Chondrocyte (in vitro differentiated cells): Measurements from ENCODE around the gene DPYSL5. TPM values are rescaled to one million over a fixed set of nuclear protein-coding genes. Genes with fewer than 3 reads are reported as not detected.

ENCODE experiments used
- DNase-seq: peaks from one replicate; pipeline ENCODE4 v3.0.0; 2021; ENCODE audit warnings: mixed read lengths, low spot score
- H3K27ac Mint-ChIP-seq: one replicate; pipeline ENCODE4 v1.8.0; 2021; ENCODE audit warnings: mild to moderate bottlenecking, moderate library complexity, mixed read lengths; ENCODE audit not compliant: unreplicated experiment
- H3K27me3 Mint-ChIP-seq: 2 replicates; pipeline ENCODE4 v1.8.0; 2021; ENCODE audit warnings: low read depth, mixed read lengths
- H3K36me3 Mint-ChIP-seq: 2 replicates; pipeline ENCODE4 v1.8.0; 2021; ENCODE audit warnings: low read depth, mixed read lengths
- H3K4me1 Mint-ChIP-seq: 2 replicates; pipeline ENCODE4 v1.8.0; 2021; ENCODE audit warnings: low read depth, mild to moderate bottlenecking, mixed read lengths
- H3K4me3 Mint-ChIP-seq: one replicate; pipeline ENCODE4 v1.8.0; 2021; ENCODE audit warnings: mild to moderate bottlenecking, moderate library complexity, mixed read lengths; ENCODE audit not compliant: unreplicated experiment
- H3K9me3 Mint-ChIP-seq: 2 replicates; pipeline ENCODE4 v1.8.0; 2021; ENCODE audit warnings: low read depth, mixed read lengths
- total RNA-seq: library from RNA; stranded (reverse); gene quantifications from 3 replicates; pipeline ENCODE4 v1.2.1, GENCODE V29; 2021
- TF ChIP-seq, protein P1 (sequence below): fragments of 200-600 bp; sonication (generic); IDR thresholded peaks from 2 replicates; pipeline ENCODE4 v1.5.0; 2021; ENCODE audit warnings: antibody characterized with exemption, mild to moderate bottlenecking, moderate library complexity

DPYSL5 gene
- total RNA-seq, 1 donor from 2014 or later: 0.25 TPM

DNA sequence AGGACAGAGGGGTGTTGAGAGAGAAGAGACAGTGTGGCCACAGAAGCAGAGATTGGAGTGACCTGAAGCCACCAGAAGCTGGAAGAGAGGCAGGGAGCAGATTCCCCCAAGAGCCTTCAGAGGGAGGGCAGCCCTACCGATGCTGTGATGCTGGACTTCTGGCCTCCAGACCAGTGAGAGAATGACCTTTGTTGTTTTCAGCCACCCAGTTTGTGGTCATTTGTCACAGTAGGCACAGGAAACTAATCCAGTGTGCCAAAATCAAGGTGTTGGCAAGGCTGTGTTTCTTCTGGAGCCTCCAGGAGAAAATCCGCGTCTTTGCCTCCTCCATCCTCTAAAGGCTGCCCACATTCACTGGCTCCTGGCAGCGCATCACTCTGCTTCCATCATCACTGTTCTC, 137.9 kb downstream of the DPYSL5 start:
- Mint-ChIP-seq H3K27me3 (no peaks in the 10 kb centered on the region), H3K36me3 (peaks cover 3% of the 10 kb centered on the region), H3K4me1 (peaks cover 22% of the 10 kb centered on the region), H3K27ac (no peak overlapping the region), H3K9me3 (no peaks in the 10 kb centered on the region), H3K4me3 (no peak overlapping the region)
- TF ChIP-seq, protein P1, sequence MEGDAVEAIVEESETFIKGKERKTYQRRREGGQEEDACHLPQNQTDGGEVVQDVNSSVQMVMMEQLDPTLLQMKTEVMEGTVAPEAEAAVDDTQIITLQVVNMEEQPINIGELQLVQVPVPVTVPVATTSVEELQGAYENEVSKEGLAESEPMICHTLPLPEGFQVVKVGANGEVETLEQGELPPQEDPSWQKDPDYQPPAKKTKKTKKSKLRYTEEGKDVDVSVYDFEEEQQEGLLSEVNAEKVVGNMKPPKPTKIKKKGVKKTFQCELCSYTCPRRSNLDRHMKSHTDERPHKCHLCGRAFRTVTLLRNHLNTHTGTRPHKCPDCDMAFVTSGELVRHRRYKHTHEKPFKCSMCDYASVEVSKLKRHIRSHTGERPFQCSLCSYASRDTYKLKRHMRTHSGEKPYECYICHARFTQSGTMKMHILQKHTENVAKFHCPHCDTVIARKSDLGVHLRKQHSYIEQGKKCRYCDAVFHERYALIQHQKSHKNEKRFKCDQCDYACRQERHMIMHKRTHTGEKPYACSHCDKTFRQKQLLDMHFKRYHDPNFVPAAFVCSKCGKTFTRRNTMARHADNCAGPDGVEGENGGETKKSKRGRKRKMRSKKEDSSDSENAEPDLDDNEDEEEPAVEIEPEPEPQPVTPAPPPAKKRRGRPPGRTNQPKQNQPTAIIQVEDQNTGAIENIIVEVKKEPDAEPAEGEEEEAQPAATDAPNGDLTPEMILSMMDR: no peak
- DNase-seq: no peak

DNA sequence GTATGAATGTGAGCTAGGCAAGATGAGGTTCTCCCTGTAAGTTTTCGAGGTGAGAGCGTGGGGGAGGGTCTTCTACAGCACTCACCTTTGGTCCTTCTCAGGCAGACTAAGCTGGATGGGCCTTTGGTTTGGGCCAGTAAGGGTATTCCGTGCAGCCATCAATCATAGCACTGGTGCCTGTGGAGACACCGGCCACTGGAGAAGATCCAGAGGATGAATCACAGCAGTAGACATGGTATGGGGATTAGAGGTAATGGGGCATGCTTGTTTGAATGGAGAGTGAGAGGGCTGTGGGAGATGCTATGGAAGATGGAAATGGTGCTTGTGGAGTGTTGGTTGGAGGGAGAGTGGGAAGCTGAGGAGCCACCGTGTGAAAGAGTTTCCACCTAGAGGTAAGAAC, 138.6 kb downstream of the DPYSL5 start:
- H3K36me3 Mint-ChIP-seq: peaks cover 3% of the 10 kb centered on the region
- TF ChIP-seq, protein P1: no peak
- no peak overlapping the region for H3K4me3 Mint-ChIP-seq
- H3K27me3 Mint-ChIP-seq: no peaks in the 10 kb centered on the region
- peaks cover 24% of the 10 kb centered on the region for H3K4me1 Mint-ChIP-seq
- H3K9me3 Mint-ChIP-seq: no peaks in the 10 kb centered on the region
- DNase-seq: no peak
- H3K27ac Mint-ChIP-seq: no peak overlapping the region

DNA sequence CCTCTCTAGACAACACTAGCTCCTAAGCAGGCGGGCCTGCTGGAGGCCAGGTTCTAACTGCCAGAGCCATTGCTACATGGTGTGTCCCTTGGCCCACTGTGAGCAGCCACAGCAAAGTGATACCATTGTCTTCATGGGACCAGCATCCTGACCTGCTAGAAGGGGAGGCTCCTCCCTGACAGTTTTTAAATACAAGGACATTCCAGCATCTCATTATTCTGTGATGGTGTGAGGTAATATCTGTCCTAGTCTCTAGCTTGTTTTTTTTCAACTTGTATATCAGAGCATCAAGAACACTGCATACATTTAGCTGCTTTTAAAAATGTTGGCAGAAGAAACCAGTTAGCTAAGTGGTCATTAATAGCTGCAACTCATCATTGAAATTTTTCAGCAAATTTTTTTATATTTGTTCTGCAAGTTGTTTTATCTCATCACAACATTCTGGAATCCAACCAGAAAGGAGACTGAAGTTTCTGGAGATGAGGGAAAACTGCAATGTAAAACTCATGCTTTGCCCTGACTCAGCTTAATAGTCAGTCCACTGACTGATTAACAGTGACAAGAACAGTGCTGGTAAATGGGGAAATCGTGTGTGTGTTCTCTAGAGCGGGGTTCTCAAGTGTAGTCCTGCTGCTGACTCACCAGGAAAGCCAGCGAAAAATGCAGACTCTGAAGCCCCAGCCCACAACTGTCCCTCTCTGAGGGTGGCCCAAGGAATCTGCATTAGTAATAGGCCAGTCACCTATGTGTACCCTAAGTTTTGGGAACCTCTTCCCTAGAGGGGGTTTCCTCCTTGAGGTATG, 140.3 kb downstream of the DPYSL5 start:
- Mint-ChIP-seq H3K27ac (peak overlapping the region; percentile 63), H3K9me3 (no peaks in the 10 kb centered on the region), H3K27me3 (no peaks in the 10 kb centered on the region), H3K36me3 (peaks cover 5% of the 10 kb centered on the region), H3K4me3 (no peak overlapping the region), H3K4me1 (peaks cover 27% of the 10 kb centered on the region)
- TF ChIP-seq, protein P1: no peak
- no peak for DNase-seq

DNA sequence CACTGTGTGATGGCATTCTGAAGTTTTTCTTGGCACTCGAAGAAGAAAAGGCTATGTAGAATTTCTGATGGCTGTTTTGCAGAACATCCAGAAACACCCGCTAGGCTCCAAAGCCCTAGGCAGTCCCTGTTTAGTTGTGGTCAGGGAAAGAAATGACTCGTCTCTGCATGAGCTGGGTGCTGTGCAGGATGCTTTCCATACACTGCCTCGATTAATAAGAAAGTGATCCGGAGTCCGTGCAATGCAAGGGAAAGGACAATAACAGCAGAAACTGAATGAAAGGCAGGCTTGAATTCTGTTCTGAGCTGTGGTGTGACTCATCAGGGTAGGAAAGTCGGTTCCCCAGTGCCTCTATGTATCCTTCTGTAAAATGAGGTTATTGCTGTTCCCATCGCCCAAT, 141.2 kb downstream of the DPYSL5 start:
- TF ChIP-seq, protein P1: no peak
- H3K27ac Mint-ChIP-seq: peak overlapping the region; percentile 63
- peaks cover 5% of the 10 kb centered on the region for H3K36me3 Mint-ChIP-seq
- H3K27me3 Mint-ChIP-seq: no peaks in the 10 kb centered on the region
- H3K4me1 Mint-ChIP-seq: peaks cover 27% of the 10 kb centered on the region
- H3K9me3 Mint-ChIP-seq: no peaks in the 10 kb centered on the region
- H3K4me3 Mint-ChIP-seq: no peak overlapping the region
- no peak for DNase-seq

DNA sequence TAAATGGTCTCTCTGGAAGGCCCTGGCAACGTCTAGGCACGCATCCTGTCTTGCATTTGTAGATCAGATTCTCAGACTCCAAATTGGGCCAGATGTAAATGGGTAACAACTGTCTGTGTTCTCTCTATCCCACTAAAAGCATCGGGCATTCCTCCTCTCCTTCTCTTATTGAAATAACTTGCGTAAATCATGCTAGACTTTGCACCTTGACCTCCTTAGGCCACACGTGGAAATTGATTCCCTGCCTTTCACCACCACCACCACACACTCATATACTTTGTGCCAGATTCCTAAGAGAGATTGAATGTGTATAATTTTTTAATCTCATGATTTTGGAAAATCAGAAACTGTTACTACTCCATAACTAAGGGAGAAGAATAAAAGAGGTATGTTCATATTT, 143.8 kb downstream of the DPYSL5 start:
- Mint-ChIP-seq H3K27me3 (no peaks in the 10 kb centered on the region), H3K4me3 (no peak overlapping the region), H3K4me1 (peaks cover 27% of the 10 kb centered on the region)

More for the DNA sequence above, 143.8 kb downstream of the DPYSL5 start:
- DNase-seq: no peak
- peaks cover 4% of the 10 kb centered on the region for H3K36me3 Mint-ChIP-seq
- H3K27ac Mint-ChIP-seq: no peak overlapping the region
- no peaks in the 10 kb centered on the region for H3K9me3 Mint-ChIP-seq
- TF ChIP-seq, protein P1: no peak
